ENCODE measurements around the gene KIF5A.
"Not testable (repeated sequence)": the region's sequence is repeated elsewhere in the genome, so short reads cannot be mapped to it uniquely, and the experiment has no call there.

Gene KIF5A

DNA sequence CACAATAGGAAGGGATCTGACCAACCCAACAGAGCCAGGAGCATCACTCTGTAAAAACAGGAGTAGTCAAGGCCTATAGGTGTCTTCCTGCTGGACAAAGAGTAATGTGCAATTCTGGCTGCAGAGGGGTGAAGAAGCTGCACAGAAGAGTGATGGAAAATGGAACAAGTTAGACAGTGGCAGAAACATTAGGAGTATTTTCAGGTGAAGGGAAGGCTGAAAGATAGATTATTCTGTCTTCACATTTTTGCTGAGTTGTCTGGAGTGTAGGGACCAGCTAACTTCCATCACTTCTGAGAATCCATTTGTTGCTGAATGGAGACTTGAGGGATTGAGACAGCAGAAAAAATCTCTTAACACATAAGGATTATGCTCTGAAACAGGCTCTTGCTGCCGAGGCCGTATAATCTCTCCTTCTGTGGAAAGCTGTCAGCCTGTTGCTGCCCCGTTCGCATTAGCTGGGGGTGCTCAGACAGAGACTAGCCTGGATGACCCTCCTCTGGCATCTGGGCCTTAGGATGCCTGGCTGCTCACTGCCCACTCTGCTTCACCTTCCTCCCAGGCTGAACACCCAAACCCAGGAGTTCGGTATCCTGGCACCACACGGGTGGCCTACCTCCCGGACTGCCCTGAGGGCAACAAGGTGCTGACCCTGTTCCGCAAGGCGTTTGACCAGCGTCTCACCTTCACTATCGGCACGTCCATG is 58.3 kb downstream of the KIF5A start:
- no peak for DNase-seq (ENCODE audit: low read depth in 2 of 2)

DNA sequence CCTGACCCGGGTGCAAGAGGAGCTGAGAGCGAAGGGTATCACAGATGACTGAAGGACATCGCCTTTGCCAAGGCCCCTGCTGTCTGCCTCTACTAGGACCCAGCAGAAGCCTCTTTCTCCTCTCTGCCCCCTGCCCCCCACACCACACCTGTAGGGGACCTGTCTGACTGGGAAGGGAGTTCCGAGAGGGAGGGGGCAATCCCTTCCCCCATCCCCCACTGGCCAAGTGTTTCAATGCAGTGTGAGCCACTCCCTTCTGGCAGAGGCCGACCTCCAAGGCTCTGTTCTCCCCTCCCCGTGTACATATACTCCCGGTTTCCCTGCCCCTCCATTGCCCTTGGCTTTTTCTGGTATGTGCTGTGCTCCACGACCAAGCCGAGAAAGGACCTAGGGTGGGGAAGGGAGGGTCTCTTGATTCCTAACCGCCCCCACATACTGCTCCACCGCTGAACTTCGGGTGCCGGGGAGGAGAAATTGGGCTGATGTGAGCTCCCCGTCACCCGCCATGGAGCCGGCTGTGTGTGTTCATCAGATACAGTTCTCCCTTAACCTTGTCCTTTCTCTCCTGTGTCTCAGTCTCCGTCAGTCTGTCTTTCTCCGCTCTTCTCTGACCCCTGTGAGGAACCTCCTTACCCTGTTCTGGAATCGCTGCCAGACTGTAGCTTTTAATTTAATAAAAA is 59.4 kb downstream of the KIF5A start:
- no peak for DNase-seq (ENCODE audit: low read depth in 2 of 2)

DNA sequence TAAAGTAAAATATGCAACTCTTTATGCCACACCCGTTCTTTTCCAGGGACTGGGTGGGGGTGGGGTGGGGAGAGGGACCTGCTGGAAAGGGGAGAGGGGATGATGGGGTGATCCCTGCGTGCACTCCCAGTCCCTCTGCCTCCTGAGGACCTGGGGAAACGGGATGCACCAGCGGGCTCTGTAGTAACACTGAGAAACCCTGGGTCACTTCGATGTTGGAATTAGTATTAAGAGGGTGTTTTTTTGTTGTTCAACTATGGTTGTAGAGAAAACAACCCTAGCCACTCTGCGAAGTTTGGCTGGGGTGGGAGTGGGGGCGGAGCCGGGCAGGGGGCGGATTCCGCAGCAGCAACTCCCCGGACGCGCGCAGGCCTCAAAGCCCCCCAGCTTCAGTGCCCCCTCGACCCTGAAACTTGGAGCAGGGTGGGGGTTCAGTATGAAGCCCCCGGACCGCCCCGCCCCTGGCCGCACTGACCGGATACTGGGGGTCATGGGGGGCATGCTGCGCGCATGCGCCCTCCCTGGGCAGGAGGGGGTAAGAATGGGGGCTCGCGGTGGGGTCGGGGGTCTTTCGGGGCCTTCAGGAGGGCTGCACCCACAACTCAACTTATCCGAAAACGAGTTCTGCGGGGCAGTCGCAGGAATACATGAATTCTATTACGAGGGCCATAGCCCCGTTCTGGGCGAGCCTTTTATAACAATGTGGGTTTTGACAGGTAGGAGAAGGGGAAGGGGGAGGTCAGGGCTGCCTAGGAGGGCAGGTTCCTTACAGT is 60.1 kb downstream of the KIF5A start:
- DNase-seq (ENCODE audit: low read depth in 2 of 2), result no peak

DNA sequence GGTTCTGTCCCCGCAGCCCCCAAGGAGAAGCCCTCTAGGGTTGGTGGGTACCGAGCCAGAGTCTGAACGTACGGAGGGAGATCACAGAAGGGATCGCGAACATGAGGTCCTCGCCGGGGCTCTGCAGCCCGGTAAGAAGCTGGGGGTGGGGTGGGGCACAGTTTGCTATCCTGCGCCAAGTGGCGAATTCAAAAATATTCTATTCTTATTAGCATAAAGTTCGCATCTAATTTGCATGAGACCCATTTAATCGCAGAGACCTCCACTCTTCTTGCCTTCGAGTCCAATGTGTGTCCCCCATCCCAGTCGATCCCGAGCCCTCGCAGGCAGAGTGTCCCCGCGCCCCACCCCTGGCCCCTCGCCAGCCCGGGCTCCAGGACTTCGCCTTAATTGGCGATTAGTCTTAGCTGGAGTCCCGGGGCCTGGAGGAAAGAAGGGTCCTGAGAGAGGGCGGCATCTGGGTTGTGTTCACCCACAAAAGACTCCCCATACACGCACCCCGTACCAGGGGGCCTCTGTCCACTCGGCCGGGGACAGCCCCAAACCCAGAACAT is 60.8 kb downstream of the KIF5A start:
- no peak for DNase-seq (ENCODE audit: low read depth in 2 of 2)

GRCh38 chr12:57611108-57611826 is 61.4 kb downstream of the KIF5A start, which contains the start of gene ARHGEF25:
Gene ARHGEF25 (plus strand): TSS chr12:57611435. CDS start chr12:57611895, 460 bp downstream.
- peak; percentile 36 to 61 for DNase-seq (ENCODE audit: low read depth in 2 of 2)

DNA sequence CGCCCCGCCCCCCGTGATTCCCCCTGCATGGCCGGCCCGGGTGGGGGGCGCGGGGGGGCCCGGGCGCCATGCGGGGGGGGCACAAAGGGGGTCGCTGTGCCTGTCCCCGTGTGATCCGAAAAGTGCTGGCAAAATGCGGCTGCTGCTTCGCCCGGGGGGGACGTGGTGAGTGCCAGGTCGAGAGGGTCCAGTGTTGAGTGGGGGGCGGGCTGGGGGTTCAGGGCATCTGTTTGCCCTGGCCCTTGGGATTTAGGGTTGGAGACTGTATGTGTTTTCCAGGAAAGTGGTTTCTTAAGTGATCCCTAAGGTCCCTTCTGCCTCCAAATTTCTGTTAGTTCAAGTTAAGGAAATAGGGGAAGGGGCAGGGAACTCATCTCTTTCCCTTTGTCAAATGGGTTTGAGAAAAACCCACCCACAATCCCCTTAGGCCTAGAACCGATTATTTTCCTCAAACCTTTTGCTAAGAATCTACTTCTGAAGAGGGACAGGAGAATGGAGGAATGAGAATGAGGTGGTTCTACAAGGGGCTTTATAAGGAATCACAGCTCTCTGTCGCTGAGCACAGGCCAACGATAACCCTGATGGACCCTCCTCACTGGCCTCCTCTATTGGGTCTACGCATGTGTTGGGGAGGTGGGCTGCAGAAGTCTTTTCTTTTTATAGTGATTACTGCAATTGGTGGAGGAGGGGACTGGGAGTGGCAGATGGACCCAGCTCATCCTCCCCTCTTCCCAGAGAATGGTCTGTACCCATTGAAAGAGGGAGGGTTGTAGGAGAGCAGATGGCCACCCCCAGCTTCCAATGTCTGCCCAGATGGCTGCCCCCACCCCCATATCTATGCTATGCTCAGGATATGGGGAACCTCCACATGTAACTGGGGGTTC is 62.2 kb downstream of the KIF5A start:
- DNase-seq (ENCODE audit: low read depth in 2 of 2), result no peak

DNA sequence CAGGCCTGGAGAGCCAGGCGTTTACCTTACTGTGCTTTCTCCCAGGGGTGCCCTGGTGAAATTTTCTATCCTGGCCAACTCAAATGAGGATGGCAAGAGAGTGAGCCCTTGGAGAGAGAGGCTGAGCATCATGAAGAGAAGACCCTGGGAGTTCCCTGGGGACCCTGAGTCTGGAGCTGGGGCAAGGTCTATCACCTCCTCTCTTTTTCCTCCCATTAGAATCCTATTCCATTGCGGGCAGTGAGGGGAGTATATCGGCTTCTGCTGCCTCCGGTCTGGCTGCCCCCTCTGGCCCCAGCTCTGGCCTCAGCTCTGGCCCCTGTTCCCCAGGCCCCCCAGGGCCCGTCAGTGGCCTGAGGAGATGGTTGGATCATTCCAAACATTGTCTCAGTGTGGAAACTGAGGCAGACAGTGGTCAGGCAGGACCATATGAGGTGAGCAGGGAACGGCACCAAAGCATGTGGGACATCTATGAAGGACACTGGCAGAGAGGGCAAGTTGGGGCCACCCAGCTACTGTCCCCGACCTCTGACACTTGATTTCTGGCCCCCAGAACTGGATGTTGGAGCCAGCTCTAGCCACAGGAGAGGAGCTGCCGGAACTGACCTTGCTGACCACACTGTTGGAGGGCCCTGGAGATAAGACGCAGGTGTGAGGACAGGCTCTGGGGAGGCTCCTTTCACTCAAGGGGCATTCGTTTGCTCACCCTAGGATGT is 63.0 kb downstream of the KIF5A start:
- DNase-seq (ENCODE audit: low read depth in 2 of 2), result no peak

- no peak for DNase-seq (ENCODE audit: low read depth in 2 of 2)
These were observed 63.7 kb downstream of the KIF5A start for GRCh38 chr12:57613427-57614109.

DNA sequence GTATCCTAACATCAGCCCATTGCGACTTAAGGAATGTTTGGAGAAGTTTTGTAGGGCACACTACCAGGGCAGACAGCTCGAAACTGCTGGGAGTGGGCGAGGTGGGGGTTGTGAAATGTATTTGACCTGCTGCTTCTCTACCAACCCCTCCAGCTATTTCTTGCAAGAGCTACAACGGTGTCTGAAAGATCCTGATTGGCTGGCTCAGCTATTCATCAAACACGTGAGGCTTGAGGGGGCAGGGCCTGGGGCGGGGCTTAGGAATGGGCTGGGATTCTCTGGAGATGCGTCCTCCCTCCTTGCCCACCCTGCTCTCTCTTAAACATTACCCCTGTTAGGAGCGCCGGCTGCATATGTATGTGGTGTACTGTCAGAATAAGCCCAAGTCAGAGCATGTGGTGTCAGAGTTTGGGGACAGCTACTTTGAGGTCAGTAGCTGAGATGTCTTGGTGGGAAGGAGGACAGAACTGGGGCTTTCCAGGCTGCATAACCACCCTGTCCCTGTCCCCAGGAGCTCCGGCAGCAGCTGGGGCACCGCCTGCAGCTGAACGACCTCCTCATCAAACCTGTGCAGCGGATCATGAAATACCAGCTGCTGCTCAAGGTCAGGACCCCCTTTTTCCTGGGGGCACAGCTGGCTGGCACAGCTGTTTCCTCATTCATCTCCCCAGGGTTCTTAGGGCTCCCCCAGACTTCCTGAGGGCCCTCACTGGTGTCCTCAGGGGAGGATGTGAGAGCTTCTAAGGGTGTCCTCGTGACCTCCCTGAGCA is 64.5 kb downstream of the KIF5A start:
- DNase-seq (ENCODE audit: low read depth in 2 of 2), result no peak

- DNase-seq (ENCODE audit: low read depth in 2 of 2), result no peak
These were observed 65.2 kb downstream of the KIF5A start for GRCh38 chr12:57614948-57615500.

GRCh38 chr12:57615637-57616036 is 65.8 kb downstream of the KIF5A start:
- no peak for DNase-seq (ENCODE audit: low read depth in 2 of 2)

GRCh38 chr12:57616383-57617101 is 66.7 kb downstream of the KIF5A start:
- DNase-seq (ENCODE audit: low read depth in 2 of 2), result no peak

- no peak for DNase-seq (ENCODE audit: low read depth in 2 of 2)
These were observed 68.1 kb downstream of the KIF5A start for GRCh38 chr12:57617942-57618341.

DNA sequence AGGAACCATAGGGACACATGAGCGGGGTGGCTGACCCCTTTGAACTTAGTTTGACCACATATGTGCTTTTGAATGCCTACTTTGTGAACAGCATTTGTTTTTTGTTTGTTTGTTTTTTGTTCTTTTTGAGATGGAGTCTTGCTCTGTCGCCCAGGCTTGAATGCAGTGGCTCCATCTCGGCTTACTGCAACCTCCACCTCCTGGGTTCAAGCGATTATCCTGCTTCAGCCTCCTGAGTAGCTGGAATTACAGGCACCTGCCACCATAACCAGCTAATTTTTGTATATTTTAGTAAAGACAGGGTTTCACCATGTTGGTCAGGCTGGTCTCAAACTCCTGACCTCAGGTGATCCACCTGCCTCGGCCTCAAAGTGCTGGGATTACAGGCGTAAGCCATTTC is 68.6 kb downstream of the KIF5A start:
- not testable (repeated sequence) for DNase-seq (ENCODE audit: low read depth in 2 of 2)

- DNase-seq (ENCODE audit: low read depth in 2 of 2), result no peak
These were observed 69.2 kb downstream of the KIF5A start for GRCh38 chr12:57618966-57619433.

GRCh38 chr12:57619434-57620244 is 69.8 kb downstream of the KIF5A start:
- DNase-seq (ENCODE audit: low read depth in 2 of 2), result no peak
